SIG-M5 treated with dmso at 0.1 percent for 504 hours (cell line): ENCODE results near the gene RASA4B.
"Not testable (repeated sequence)": the region's sequence is repeated elsewhere in the genome, so short reads cannot be mapped to it uniquely, and the experiment has no call there.

ENCODE experiments used
- DNase-seq: peaks from one replicate; lab custom pipeline; 2025; ENCODE audit not compliant: unreplicated experiment; lab: John Stamatoyannopoulos, UW

Gene RASA4B

GRCh38 chr7:102511860-102512522 lies 5.6 kb downstream of the RASA4B start:
- not testable (repeated sequence) for DNase-seq

DNA sequence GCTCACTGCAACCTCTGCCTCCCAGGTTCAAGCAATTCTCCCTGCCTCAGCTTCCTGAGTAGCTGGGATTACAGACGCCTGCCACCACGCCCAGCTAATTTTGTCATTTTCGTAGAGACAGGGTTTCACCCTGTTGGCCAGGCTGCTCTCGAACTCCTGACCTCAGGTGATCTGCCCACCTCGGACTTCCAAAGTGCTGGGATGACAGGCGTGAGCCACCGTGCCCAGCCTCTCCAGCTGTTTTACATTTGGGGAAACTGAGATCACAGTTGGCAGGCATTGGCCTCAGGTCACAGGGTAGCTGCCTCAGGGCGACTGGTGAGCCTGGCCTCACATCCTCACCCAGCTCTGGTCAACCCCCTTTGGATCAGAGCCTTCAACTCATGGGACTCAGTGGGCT lies 7.0 kb downstream of the RASA4B start:
- DNase-seq, result not testable (repeated sequence)

- DNase-seq, result not testable (repeated sequence)
Observed at GRCh38 chr7:102507410-102508088, 10.0 kb downstream of the RASA4B start.

DNA sequence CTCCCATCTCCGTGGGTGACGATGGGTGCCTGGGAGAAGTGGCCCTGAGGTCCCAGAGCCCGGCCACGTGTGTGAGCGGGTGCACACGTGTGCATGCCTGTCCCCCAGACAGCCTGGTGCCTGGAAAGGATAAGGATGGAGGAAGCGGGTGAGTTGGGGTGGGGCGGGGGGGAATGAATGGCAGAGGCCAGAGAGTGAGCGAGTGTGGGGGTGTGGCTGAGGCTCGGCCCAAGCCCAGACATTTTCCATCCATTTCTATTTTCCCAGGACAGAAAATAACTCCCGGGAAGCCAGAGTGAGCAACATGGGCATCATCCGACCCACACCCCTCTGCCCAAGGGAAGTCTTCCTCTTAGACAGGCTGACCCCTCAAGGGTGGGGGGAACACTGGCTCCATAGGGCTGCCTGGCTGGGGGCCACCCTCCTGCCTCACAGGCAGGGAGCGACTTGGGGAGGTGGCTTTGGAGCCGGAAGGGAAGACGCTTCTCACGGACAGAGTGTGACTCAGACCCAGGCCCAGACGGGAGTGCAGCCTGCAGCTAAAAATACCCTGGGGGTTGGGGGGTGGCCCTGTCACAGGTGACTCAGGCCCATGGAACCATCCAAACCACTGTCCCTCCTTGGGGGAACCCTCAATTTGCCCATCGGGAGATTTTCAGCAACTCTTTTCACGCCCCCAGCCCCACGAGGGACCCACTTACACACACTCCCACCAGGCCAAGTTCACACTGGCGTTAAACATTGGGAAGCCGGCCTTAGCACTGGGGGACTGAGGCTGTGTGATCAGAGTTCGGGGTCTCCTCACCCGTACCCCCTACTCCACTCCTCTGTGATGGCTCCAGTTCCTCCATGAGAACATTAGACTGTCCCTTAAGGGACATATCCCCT lies 12.0 kb downstream of the RASA4B start:
- DNase-seq, result not testable (repeated sequence)

- not testable (repeated sequence) for DNase-seq
Observed at GRCh38 chr7:102503141-102503540, 14.4 kb downstream of the RASA4B start.

GRCh38 chr7:102498321-102498720 lies 19.3 kb downstream of the RASA4B start:
- not testable (repeated sequence) for DNase-seq

- not testable (repeated sequence) for DNase-seq
Observed at GRCh38 chr7:102497308-102497707, 20.3 kb downstream of the RASA4B start.

DNA sequence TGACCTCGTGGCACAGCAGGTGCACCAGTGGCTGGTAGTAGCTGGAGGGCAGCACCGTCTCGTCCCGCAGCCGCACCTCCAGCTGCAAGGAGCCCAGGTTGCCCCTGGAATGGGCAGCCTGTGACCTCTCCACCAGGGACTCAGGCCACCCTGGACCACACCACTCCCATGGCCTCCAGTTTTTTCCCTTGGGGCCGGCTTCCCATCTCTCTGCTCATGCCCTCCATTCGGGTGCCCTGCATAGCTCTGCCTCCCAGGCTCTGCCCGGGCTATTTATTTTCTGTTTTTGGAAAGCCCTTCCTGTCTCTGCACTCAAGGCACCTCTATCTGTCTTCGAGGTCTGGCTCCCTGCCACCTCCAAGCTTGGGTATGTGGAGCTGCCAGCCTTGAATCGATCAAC lies 20.7 kb downstream of the RASA4B start:
- not testable (repeated sequence) for DNase-seq

- not testable (repeated sequence) for DNase-seq
Observed at GRCh38 chr7:102494473-102495149, 23.0 kb downstream of the RASA4B start.

DNA sequence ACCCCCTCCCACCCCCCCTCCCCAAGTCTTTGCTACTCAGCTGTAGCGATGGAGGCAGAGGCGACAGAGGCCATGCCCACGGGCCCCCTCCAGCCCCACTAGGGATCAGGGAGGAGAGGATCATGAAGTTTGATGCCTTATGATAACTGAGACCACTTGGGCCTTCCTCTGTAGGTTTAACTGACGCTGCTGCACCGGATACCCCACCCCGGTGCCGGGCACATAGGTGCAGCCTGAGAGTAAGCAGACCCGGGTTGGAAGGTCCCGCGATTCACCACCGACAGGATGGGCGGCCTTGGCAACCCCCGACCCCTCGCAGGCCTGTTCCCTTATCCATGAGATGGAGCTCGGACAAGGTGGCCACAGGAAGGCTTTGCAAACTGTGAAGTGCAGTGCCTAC lies 23.6 kb downstream of the RASA4B start:
- DNase-seq, result not testable (repeated sequence)

GRCh38 chr7:102493220-102493935 lies 24.2 kb downstream of the RASA4B start:
- not testable (repeated sequence) for DNase-seq

DNA sequence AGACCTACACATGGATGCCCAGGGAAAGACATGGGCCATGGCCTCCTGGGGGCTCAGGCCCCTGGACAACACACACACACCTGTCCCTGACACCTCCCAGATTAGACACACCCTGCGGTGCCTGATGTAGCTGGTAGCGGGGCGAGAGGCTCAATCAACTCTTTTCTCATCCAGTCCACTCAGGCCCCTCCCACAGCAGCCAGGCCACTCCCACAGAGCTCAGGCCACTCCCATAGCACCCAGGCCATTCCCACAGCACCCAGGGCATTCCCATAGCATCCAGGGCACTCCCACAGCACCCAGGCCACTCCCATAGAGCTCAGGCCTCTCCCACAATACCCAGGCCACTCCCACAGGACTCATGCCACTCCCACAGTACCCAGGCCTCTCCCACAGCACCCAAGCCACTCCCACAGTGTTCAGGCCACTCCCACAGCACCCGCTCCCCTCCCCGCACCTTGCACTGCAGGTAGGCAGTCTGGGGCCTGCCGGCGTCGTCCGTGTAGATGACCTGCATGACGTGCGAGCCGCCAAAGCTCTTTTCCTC lies 27.0 kb downstream of the RASA4B start:
- DNase-seq, result not testable (repeated sequence)

GRCh38 chr7:102484317-102484716 lies 33.3 kb downstream of the RASA4B start:
- DNase-seq, result not testable (repeated sequence)

GRCh38 chr7:102481962-102482361 lies 35.6 kb downstream of the RASA4B start:
- not testable (repeated sequence) for DNase-seq

GRCh38 chr7:102479982-102480637 lies 37.5 kb downstream of the RASA4B start:
- not testable (repeated sequence) for DNase-seq

DNA sequence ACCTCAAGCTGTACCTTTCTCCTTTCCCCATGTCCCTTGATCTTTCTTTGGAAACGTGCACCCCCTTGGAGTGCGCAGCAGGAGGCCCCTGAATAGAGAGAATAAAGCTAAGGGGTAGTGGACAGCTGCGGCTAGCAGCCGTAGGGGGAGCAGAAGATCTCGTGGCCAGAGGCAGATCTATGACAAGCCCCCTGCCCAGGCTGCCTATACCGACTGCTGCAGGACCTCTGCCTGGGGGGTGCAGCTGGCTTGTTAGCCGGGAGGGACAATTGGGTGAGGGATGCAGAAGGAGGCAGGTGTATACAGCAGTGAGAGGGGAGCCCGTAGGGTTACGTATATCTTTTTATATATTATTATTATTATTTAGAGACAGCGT lies 38.4 kb downstream of the RASA4B start:
- DNase-seq, result not testable (repeated sequence)

GRCh38 chr7:102478314-102479208 lies 39.0 kb downstream of the RASA4B start, which contains the start of gene POLR2J:
POLR2J (minus strand) TSS chr7:102478922; CDS start chr7:102478860, 62 bp downstream.
- DNase-seq, result not testable (repeated sequence)

- DNase-seq, result not testable (repeated sequence)
Observed at GRCh38 chr7:102474736-102475435, 42.7 kb downstream of the RASA4B start.
